ENCODE results near the gene CLCN4.

The CLCN4 gene

GRCh38 chrX:10265775-10266174 lies 109.0 kb downstream of the CLCN4 start:
- Histone ChIP-seq H3K9me2 (ENCODE audit: low read depth, low read length) (no peaks in the 10 kb centered on the region), H3F3A (ENCODE audit: insufficient read depth, low read length) (no peaks in the 10 kb centered on the region), H3K9me3 (ENCODE audit: low read length) (no peaks in the 10 kb centered on the region), H3K4me2 (ENCODE audit: low read length) (no peak overlapping the region), H3K36me3 (ENCODE audit: insufficient read depth, low read length) (no peaks in the 10 kb centered on the region), H3K4me1 (ENCODE audit: insufficient read depth, low read length, severe bottlenecking) (no peaks in the 10 kb centered on the region), H3K4me3 (ENCODE audit: low read depth, low read length, poor library complexity, severe bottlenecking) (no peak overlapping the region), H3K27ac (ENCODE audit: low read depth, low read length, poor library complexity, severe bottlenecking) (no peak overlapping the region), H4K20me1 (ENCODE audit: insufficient read depth, low read length) (no peaks in the 10 kb centered on the region), H2AFZ (ENCODE audit: low read length) (no peak overlapping the region), H3K27me3 (ENCODE audit: insufficient read depth, low read length) (no peaks in the 10 kb centered on the region), H3K9ac (ENCODE audit: low read length) (no peak overlapping the region), H3K79me2 (ENCODE audit: insufficient read depth, low read length) (no peaks in the 10 kb centered on the region)
- no peak for TF ChIP-seq EZH2 (IDR thresholded peaks at IDR 0.05; ENCODE audit: borderline replicate concordance, low read length)
- TF ChIP-seq CTCF (IDR thresholded peaks at IDR 0.05; ENCODE audit: low read length), result no peak

GRCh38 chrX:10278716-10279115 lies 121.9 kb downstream of the CLCN4 start:
- no peaks in the 10 kb centered on the region for H3F3A ChIP-seq (ENCODE audit: insufficient read depth, low read length)
- no peaks in the 10 kb centered on the region for H3K9me3 ChIP-seq (ENCODE audit: low read length)
- H2AFZ ChIP-seq (ENCODE audit: low read length), result no peak overlapping the region
- TF ChIP-seq CTCF (IDR thresholded peaks at IDR 0.05; ENCODE audit: low read length) (no peak), EZH2 (IDR thresholded peaks at IDR 0.05; ENCODE audit: borderline replicate concordance, low read length) (no peak)
- no peak overlapping the region for H3K4me2 ChIP-seq (ENCODE audit: low read length)
- H3K36me3 ChIP-seq (ENCODE audit: insufficient read depth, low read length), result no peaks in the 10 kb centered on the region
- H3K4me1 ChIP-seq (ENCODE audit: insufficient read depth, low read length, severe bottlenecking), result no peaks in the 10 kb centered on the region
- no peaks in the 10 kb centered on the region for H3K27me3 ChIP-seq (ENCODE audit: insufficient read depth, low read length)
- no peak overlapping the region for H3K4me3 ChIP-seq (ENCODE audit: low read depth, low read length, poor library complexity, severe bottlenecking)
- no peak overlapping the region for H3K27ac ChIP-seq (ENCODE audit: low read depth, low read length, poor library complexity, severe bottlenecking)
- no peaks in the 10 kb centered on the region for H3K79me2 ChIP-seq (ENCODE audit: insufficient read depth, low read length)
- H3K9ac ChIP-seq (ENCODE audit: low read length), result no peak overlapping the region
- no peaks in the 10 kb centered on the region for H3K9me2 ChIP-seq (ENCODE audit: low read depth, low read length)
- H4K20me1 ChIP-seq (ENCODE audit: insufficient read depth, low read length), result no peaks in the 10 kb centered on the region

- no peaks in the 10 kb centered on the region for H3K9me3 ChIP-seq (ENCODE audit: low read length)
- no peak overlapping the region for H3K4me2 ChIP-seq (ENCODE audit: low read length)
- no peaks in the 10 kb centered on the region for H4K20me1 ChIP-seq (ENCODE audit: insufficient read depth, low read length)
- no peaks in the 10 kb centered on the region for H3F3A ChIP-seq (ENCODE audit: insufficient read depth, low read length)
- no peaks in the 10 kb centered on the region for H3K36me3 ChIP-seq (ENCODE audit: insufficient read depth, low read length)
- no peak overlapping the region for H2AFZ ChIP-seq (ENCODE audit: low read length)
- H3K9ac ChIP-seq (ENCODE audit: low read length), result no peak overlapping the region
- H3K27ac ChIP-seq (ENCODE audit: low read depth, low read length, poor library complexity, severe bottlenecking), result no peak overlapping the region
- no peaks in the 10 kb centered on the region for H3K79me2 ChIP-seq (ENCODE audit: insufficient read depth, low read length)
- H3K4me3 ChIP-seq (ENCODE audit: low read depth, low read length, poor library complexity, severe bottlenecking), result no peak overlapping the region
- H3K4me1 ChIP-seq (ENCODE audit: insufficient read depth, low read length, severe bottlenecking), result no peaks in the 10 kb centered on the region
- no peaks in the 10 kb centered on the region for H3K9me2 ChIP-seq (ENCODE audit: low read depth, low read length)
- TF ChIP-seq CTCF (IDR thresholded peaks at IDR 0.05; ENCODE audit: low read length), result no peak
- TF ChIP-seq EZH2 (IDR thresholded peaks at IDR 0.05; ENCODE audit: borderline replicate concordance, low read length), result no peak
- no peaks in the 10 kb centered on the region for H3K27me3 ChIP-seq (ENCODE audit: insufficient read depth, low read length)
Observed at GRCh38 chrX:10280071-10280470, 123.3 kb downstream of the CLCN4 start.

Data from OCI-LY1 (cell line).